CD4-positive, alpha-beta T cell treated with Interleukin-17A for 4 hours (primary cell): ENCODE results near the gene NPHP4.

Experiments used
- DNase-seq: peaks from one replicate; pipeline ENCODE4 v3.0.0-alpha.2; 2020; ENCODE audit warnings: mixed read lengths

The NPHP4 gene

GRCh38 chr1:5844442-5844841, 147.8 kb downstream of the NPHP4 start:
- no peak for DNase-seq

DNA sequence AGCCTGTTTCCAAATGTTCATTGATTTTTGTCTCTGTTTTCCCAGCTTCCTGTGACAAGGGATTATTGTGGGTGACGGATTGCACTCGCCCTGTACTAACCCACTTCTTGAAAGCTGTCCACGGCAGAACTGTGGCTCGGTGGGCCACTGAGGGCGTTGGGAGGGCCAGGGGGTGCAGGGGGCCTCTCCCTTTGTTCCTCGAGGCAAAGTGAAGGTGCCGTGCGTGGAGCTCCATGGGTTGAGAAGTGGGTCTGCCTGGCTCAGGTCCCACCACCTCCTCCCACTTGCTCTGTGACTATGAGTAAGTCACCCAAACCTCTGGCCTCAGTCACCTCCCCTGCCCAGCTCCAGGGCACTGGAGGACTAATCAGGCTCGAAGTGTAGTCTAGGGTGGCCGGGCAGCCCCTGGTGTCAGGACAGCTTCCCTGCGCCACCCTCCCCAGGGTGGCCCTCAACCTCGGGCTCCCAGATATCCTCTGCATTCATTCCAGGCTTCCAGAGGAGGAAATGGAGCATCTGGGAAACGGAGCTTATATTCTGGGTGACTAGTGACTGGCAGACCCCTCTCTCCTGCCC, 148.6 kb downstream of the NPHP4 start:
- DNase-seq: no peak

GRCh38 chr1:5842679-5843078, 149.5 kb downstream of the NPHP4 start:
- no peak for DNase-seq

- DNase-seq: no peak
Measured at GRCh38 chr1:5840551-5841001, 151.6 kb downstream of the NPHP4 start.

- no peak for DNase-seq
Measured at GRCh38 chr1:5839881-5840550, 152.2 kb downstream of the NPHP4 start.

GRCh38 chr1:5839161-5839880, 152.9 kb downstream of the NPHP4 start:
- DNase-seq: no peak

GRCh38 chr1:5837976-5838653, 154.1 kb downstream of the NPHP4 start:
- no peak for DNase-seq

- no peak for DNase-seq
Measured at GRCh38 chr1:5836776-5837440, 155.3 kb downstream of the NPHP4 start.

GRCh38 chr1:5835179-5835562, 157.1 kb downstream of the NPHP4 start:
- no peak for DNase-seq

GRCh38 chr1:5834477-5835178, 157.6 kb downstream of the NPHP4 start:
- no peak for DNase-seq

DNA sequence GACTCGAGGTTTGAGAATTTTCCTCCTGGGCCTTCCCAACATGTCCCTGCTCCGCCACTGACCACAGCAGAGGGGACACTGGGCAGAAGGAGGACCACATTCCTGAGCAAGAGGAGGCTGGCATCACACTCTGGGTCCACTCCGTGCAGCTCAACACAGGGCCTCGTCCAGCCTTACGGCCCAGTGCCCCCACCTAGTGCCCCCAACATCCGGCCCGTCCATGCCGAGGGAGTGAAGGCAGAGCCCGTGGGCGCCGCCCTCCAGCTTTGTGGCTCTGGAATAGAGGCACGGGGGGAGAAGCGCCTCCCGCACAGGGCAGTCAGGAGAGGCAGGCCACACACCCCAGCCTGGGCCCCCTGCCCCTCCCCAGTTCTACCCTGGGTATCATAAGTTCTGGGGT, 158.3 kb downstream of the NPHP4 start:
- DNase-seq: no peak

- DNase-seq: no peak
Measured at GRCh38 chr1:5832916-5833895, 159.0 kb downstream of the NPHP4 start.

- DNase-seq: no peak
Measured at GRCh38 chr1:5831600-5832335, 160.5 kb downstream of the NPHP4 start.

DNA sequence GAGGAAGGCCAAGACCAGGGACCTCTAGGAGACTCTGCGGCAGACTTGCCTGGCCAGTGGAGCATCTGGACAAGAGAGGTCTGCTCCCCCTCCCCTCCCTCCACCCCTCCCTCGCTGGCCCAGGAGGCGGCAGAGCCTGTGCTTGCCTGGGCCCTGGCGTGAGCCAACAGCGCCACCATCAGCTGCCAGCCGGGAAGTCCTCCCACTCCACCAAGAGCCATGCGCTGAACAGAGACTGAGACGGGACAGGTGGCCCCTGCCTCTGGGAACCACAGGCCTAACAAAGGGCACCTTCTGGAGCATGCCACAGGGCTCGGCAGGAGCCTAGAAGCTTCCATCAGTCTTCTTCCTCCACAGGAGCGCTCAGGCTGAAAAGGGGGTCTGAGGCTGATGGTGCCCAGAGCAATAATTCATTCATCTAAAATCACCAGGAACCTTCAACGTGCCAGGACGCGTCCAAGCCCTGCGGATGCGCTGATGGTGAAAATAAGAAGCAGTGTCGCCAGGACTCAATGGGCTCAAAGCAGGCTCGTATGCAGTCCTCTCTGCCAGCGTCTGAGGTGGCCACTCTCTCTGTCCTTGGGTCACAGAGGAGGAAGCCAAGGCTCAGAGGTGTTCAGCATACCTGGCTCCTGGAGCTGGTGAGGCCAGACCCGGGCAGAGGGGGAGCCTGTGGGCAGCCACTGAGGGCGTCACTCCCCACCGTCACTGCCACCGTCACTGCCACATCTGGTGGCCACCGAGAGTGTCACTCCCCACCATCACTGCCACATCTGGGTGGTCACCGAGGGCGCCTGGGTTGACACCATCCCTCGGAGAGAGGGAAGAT, 161.2 kb downstream of the NPHP4 start:
- no peak for DNase-seq

DNA sequence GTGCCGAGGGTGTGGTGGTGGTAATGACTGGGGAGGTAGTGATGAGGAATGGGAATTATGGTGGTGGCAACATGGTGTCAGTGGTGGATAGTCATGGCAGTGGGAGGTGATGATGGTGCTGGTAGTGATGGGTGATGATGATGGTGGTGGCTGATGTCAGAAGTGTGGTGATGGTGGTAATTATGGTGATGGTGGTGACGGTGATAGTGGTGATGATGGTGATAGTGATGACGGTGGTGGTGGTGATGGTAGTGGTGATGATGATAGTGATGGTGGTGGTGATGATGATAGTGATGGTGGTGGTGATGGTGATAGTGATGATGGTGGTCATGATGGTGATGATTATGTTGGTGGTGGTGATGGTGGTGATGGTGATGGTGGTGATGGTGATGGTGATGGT, 162.8 kb downstream of the NPHP4 start:
- DNase-seq: no peak

DNA sequence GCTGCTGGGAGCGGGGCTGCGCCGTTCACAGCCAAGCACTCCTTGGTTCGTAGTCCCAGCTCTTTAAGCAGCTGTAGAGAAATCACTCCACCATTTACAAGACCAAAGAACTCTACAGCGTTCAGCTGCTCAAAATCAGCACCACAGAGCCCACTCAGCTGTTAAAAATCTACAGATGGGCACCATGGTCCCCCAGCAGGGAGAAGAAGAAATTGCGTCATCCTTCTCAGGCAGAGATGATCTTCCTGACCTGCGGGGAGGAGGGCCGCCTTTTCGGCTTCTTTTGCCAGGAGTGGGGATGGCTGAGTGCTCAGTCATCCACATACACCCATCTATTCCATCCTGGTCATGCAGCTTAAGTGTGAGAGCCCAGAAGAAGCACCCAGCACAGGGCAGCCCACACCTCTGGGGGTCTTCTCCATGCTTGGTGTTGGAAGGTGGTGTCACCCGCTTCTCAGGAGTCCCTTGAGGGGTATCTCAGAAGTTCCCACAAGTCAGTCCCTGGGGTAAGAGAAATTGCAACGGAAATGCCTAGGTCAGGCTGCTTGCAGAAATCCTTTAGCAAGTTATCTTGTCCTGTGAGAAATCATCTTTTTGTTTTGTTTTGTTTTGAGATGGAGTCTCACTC, 163.8 kb downstream of the NPHP4 start:
- DNase-seq: no peak

DNA sequence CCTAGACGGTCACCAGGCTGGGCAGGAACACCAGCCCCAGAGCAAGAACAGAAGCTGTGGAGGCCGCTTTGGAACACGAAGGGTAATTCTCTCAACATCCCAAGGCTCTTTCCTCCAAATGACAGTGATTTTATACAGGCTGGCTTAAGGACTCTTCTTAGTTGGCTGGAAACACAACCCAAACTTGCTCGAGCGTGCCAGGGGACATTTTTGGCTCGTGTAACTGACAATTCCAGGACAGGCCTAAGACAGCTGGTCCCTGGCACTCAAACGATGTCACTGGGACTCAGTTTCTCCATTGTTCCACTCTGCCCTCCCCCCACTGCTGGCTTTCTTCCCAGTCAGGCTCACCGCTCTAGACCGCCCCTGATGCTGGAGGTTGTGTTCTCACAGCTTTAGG, 164.7 kb downstream of the NPHP4 start:
- DNase-seq: no peak

DNA sequence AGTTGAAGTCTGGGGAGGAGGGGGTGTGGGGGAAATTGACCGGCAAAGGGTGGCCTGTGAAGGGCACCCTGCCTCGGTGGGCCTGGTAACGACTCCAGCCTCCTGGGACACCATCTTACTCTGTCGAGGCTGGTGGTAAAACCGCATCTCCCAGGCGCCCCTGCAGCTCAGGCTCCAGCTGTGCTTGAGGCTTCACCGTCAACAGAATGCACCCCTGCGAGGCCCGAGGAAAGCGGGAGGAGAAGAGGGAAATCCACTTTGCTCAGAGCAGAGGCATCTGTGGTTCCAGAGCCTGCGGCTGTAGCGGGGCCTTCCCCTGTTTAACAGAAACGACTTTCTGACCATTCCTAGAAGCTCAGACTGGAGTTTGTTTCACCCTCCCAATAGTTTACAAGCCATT, 165.6 kb downstream of the NPHP4 start:
- DNase-seq: no peak

GRCh38 chr1:5822726-5823125, 169.5 kb downstream of the NPHP4 start:
- DNase-seq: no peak
